Stimulated activated CD8-positive, alpha-beta memory T cell treated with anti-CD3 and anti-CD28 coated beads, Interleukin-7, amount 100 ng/mL, for 1 hour (primary cell): ENCODE measurements around the gene KIN.
"Not testable (repeated sequence)": the region's sequence is repeated elsewhere in the genome, so short reads cannot be mapped to it uniquely, and the experiment has no call there.

Experiments used
- DNase-seq, 2 donors: peaks; one replicate each; pipeline ENCODE4 v3.0.0-alpha.2; 2020; ENCODE audit warnings: low read depth in 2 of 2

The KIN gene, protein sequence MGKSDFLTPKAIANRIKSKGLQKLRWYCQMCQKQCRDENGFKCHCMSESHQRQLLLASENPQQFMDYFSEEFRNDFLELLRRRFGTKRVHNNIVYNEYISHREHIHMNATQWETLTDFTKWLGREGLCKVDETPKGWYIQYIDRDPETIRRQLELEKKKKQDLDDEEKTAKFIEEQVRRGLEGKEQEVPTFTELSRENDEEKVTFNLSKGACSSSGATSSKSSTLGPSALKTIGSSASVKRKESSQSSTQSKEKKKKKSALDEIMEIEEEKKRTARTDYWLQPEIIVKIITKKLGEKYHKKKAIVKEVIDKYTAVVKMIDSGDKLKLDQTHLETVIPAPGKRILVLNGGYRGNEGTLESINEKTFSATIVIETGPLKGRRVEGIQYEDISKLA

DNA sequence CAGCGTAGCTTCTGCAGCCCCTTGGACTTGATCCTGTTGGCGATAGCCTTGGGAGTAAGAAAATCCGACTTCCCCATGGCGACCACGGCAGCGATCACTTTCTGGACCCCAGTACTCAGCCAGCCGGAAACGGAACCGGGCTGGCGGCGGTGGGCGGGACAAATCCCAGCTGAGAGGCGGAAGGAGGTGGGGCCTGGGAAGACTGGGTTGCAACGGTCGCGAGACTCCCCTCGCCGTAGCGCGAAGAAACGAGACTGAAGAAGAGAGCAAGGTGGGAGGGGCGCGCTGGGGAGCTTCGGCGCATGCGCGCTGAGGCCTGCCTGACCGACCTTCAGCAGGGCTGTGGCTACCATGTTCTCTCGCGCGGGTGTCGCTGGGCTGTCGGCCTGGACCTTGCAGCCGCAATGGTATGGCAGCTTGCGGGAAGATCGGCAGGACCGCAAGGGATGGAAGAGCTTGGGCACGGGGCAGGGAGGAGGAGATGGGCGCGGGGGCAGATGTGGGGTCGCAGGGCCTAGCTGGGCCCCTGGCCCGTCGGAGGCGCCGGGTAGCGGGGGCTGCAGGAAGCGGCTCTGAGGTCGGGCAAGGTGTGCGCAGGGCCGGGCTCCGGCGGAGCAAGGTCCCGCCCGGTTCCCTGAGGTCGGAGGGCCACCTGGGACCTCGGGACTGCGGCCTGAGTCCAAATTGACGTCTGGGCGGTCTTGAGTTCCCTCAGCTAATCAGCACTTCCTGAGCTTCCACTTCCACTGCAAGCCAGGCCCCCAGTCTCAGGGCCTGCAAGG is at the start of gene KIN, which contains the start of gene ATP5F1C:
Gene KIN (minus strand): TSS at position 137 of the 782 bp plus-strand sequence. CDS start 60 bp downstream, at position 77.
Gene ATP5F1C (plus strand): TSS at position 321 of the 782 bp plus-strand sequence. CDS start 31 bp downstream, at position 352.
- DNase-seq, result peak; percentile 93 to 94

DNA sequence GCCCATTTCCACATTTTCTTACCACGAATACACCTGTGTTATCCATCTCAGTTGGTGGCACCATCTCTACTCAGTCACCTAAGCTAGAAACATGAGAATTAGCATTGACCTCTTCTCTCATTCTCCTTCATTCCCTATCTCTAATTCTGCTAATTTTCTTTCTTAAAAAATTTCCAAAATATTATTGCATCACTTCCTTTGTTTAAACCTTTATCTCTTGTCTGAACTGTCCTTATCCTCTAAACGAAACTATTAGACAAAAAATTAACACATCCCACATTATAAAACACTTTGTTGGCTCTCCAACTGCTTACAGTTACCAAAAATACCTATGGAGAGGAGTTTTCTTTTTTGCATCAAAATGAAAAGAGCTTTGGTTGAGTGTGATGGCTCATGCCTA is 48.8 kb upstream of the KIN start:
- no peak for DNase-seq

DNA sequence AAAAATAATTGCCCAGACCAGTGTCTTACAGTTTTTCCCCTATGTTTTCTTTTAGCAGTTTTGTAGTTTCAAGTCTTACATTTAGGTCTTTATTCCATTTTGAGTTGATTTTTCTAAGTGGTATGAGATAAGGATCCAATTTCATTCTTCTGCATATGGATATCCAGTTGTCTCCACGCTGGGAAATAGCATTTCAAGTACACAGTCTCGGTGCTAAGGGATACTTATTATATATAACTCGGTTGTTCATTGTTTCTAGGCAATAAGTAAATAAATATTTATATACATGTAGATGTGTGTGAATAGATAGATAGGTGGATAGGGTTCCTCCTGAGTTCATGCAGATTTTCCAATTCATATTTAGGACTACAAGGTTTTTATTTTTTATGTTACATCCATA is 46.5 kb upstream of the KIN start:
- DNase-seq, result no peak

DNA sequence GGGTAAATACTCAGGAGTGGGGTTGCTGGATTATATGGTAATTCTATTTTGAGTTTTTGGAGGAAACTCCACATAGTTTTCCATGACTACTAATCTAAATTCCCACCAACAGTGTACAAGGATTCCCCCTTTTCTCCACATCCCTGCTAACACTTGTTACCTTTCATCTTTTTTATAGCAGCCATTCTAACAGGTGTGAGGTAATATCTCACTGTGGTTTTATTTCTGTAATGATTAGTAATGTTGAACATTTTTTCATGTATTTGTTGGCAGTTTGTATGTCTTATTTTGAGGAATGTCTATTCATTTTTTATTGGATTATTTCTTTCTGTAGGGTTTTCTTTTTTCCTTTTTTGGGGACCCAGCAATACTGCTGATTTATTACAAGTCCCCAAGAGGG is 45.4 kb upstream of the KIN start:
- DNase-seq, result no peak

DNA sequence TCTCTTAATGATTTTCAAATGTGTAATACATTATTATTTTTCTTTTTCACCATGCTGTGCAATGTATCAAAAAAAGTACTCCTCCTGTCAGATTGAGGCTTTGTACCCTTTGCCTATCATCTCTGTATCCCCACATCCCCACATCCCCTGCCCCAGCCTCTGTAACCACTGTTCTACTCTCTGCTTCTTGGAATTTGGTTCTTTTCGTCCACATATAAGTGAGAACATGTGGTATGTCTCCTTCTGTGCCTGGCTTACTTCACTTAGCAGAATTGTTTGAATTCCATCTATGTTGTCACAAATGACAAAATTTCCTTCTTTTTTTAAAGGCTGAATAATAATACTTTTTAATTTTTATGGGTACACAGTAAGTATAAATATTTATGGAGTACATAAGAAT is 44.3 kb upstream of the KIN start:
- DNase-seq, result no peak

DNA sequence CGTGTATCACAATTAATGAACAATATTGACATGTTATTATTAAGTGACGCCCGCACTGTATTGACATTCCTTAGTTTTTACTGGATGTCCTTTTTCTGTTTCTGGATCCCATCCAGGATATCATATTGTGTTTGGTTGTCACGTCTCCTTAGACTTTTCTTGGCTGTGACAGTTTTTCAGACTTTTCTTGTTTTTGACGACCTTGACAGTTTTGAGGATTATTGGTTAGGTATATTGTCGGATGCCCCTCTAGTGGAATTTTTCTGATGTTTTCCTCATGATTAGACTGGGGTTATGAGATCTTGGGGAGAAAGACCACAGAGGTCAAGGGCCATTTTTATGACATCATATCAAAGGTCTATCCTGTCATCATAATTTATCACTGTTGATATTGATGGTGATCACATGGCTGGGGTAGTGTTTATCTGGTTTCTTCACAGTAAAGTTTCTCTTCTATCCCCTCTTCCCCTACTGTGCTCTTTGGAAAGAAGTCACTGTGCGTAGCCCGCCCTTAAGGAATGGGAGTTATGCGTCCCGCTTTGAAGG is 41.6 kb upstream of the KIN start:
- no peak for DNase-seq

DNA sequence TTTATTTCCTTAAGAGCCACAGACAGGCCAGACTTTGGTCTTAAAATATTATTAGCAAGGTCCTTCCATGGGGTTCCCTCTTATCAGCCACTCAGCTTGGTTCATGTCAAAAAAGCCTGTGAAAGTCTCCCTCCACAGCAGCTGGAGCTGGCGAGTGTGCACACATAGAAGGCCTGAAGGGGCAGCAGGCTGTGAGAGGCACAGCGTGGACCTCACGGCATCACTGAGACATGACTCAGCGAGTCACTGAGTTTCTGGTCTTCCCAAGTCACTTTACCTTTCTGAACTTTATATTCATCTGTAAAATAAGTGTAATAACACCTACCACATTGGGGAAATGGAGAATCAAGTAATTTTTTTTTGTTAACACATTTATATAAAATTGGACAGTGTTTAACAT is 39.2 kb upstream of the KIN start:
- no peak for DNase-seq

DNA sequence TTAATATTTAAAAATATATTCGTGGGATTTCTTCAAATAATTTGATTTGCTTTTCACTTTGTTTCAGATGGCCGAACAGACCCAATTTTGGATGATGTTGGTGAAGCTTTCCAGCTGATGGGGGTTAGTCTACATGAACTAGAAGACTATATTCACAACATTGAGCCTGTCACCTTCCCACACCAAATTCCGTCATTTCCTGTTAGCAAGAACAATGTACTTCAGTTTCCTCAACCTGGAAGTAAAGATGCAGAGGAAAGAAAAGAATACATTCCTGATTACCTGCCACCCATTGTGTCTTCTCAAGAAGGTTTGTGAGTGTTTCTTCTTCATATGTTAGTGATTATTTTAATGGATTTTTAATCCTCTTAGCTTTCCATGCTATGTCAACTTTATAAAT is 36.5 kb upstream of the KIN start:
- no peak for DNase-seq

DNA sequence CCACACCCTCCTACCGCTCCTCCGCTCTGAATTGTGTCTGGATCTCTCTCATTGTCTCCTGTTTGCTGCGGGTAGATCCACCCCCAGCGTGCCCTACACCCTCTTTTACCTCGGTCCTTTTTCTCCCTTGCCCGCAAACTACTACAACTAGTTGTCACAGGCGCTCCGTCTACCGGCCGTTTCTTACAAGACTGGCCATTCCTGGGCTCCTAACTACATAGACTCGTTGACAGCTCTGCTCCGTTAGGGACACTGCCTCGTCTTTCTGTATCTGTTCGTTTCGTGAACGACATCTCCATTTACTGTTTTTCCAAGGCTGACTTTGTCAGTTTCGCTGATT is 31.3 kb upstream of the KIN start:
- no peak for DNase-seq

DNA sequence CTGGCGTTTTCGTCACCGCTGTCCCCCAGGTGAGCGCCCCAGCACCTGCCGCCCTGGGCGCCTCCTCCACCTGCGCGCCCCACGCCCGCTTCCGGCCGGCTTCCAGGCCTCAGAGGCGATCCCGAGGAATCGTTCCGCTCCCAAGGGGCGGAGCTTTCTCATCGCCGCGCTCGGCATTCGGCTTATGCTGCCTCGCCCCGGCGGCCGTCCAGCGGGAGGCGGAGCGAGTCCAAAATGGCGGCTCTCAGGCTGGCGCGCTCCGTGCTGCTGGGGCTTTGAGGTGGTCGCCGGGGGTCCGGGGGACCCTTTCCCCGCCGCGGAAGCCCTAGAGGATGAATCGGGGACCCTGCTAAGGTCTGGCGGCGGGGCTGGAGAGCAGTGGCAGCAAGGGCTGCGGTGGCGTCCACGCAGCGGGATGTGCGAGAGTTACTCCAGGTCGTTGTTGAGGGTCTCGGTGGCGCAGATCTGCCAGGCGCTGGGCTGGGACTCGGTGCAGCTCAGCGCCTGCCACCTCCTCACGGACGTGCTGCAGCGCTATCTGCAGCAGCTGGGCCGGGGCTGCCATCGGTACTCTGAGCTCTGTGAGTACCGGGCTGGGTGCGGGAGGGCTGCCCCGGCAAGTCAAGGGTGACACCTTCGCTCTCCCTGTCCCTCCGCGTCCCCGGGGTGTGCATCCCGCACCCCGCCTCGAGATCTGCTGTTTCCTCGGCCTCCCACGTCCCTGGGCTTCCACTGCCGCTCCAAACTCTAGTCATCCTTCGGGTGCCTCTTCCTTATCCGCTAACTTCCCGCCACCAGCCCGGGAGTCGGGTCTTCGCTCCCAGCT is 30.7 kb upstream of the KIN start, which contains the start of gene TAF3:
Gene TAF3 (plus strand): TSS at position 211 of the 826 bp plus-strand sequence. CDS start 205 bp downstream, at position 416.
- peak; percentile 83 to 86 for DNase-seq

DNA sequence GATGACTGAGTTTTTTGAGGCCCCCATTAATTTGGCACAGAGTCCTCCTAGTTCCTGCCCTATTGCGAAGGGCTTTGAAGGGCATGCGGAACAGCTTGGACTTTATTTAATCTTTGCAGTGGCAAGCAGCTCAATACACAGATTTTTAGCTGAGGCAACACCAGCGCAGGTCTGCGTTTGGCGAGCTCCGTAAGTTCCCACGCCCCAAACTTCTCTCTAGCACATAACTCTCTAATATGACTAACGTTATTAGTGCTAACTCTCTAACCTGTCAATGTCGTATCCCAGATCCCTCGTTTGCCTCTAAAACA is 30.1 kb upstream of the KIN start:
- DNase-seq, result no peak

DNA sequence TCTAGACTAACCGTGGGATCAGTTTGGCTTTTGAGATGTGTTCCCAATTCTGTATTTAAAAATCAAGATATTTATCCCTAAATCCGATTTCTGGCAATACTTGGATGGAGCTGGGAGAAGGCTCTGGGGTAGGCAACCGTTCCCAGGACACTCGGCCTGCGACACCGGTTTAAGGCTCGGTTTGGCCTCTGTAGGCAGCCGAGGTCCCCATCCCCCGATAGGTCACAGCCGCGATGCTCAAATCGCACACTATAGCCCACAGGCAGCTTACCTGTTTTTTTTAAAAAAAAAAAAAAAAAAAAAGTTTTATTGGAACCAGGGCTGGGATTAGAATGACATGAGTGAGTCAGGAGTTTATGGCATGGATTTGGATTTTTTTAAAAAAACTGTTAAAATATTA is 29.8 kb upstream of the KIN start:
- DNase-seq, result no peak

DNA sequence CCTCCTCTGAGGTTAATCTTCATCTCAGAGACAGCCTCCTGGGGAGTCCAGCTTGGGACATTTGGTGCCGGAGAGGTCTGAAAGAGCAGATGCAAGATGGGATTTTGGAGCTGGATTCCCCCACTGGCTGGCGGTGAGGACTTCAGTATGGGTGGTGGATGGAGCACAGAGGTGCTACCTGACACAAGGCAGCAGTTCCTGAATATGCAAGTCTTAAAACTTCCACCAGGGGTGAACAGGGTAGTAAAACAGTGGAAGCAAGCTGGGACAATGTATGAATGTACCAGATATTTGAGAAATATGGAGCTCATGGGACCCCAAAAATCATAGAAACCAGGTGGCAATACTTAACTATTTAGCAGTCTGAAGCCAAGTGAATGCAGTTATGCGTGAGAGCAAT is 25.7 kb upstream of the KIN start:
- DNase-seq, result no peak

DNA sequence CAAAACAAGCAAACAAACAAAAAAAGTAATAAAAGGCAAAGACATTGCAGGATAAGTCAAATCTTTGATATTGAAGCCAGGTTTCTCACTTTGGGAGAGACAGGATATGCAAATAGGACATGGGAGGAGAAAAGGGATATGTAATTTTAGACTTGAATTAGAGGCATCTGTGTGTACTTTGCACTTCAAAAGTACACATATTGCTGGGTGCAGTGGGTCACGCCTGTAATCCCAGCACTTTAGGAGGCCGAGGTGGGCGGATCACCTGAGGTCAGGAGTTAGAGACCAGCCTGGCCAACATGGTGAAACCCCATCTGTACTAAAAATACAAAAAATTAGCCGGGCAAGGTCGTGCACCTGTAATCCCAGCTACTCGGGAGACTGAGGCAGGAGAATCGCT is 23.9 kb upstream of the KIN start:
- not testable (repeated sequence) for DNase-seq

DNA sequence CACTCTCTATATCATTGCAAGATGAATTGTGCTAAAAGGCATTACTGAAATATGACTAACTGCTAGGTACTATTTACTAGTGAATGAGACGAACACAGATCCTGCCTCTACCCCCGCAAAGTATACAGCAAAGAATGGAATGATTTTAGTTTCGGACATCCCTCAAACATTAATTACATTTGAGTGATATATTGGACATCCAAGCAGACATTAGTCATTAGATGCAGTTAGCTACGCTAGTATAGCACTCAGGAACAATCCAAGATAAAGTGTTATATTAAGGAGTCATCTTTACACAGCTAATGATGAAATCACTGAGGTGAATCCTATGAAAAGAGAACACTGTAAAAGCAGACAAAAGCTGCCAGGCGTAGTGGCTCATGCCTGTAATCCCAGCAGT is 23.2 kb upstream of the KIN start:
- no peak for DNase-seq

DNA sequence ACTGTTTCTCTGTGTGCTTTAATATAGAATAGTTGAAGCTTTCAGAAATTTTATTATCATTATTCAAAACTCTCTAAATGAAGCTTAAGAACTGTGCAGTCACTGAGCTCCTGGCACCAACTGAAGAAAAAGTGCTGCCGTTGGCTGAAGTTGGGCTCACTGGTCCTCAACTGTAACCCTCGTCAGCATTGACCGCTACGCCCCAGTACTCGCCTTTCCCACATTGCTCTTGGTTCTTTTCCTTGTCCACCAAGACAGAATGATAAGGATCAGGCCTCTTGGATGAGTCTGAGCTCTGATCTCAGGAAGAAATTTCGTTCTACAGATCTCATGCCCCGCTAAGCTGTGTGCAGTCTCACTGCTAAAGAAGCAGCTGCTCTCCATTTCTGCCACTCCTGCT is 22.6 kb upstream of the KIN start:
- DNase-seq, result no peak

DNA sequence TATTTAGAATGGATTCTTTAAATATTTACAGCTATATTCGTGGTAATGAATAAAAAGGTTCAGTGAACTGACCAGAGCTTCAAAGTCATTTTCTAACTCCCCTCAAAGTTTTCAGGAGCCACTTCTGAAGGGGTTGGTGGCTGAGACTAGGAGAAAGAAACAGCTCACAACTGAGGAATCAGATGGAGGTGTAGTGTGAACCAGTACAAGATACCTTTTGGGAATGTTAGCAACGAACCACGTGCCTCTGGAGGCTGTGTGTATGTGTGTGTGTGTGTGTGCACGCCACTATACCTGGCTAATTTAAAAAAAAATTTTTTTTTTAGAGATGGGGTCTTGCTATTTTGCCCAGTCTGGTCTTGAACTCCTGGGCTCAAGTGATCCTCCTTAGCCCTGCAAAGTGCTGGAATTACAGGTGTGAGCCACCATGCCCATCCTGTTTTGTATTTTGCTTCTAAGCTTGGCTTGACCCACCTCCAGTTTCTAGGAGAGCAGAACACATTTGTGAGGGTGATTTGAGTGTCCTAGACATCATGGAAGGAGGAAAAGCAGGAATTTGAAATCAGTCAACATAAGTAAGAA is 21.0 kb upstream of the KIN start:
- no peak for DNase-seq

DNA sequence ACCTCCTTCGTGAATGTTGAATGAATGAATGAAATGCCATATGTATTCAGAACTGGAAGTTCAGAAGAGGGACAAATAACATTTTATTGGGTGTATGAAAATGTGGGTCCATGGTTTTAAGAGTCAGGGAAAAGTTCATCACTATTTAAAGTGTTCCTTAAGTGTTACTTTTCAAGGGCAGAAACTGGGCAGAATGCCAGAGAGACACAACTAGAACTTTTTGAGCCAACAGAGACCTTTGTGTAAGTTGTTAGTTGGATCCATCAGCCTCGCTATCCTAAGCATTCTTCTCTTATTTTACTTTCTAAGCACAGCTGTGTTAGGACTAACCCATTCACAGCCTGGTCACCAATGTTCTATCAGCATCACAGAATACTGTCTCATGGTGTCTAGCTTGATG is 16.9 kb upstream of the KIN start:
- DNase-seq, result no peak

DNA sequence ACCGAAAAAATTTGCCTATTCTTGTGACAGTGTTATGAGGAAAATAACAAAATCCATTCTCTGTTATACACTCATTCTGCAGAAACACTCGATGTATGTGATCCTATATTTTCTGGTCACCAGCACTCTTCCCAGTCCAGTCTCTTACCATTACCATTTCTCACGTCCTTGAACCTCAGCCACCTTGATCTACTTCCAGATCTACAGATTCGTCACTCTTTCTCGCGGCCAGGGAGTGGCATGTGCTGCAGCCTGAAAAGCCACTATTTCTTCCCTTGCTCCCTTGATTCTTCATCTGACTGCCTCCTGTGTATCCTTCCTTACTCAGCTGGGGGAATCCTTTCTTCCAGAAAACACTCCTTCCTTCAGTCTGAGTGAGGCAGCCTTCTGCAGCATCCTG is 16.4 kb upstream of the KIN start:
- no peak for DNase-seq

DNA sequence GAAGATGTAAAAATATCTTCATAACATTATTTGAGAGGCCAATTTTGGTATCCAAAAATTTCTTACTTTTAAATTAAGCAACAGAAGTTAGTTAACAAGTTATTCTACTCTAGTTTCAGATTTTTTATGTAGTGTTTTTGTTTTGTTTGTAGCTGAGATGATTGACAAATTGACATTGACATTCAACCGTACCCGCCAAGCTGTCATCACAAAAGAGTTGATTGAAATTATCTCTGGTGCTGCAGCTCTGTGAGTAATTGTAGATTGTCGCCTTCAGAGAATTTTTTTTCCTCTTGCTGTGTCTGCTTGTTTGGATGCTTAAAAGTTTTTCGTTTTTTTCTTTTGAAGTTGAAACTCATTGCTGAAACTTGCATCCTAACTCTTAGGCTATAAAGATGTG is 14.8 kb upstream of the KIN start:
- no peak for DNase-seq

DNA sequence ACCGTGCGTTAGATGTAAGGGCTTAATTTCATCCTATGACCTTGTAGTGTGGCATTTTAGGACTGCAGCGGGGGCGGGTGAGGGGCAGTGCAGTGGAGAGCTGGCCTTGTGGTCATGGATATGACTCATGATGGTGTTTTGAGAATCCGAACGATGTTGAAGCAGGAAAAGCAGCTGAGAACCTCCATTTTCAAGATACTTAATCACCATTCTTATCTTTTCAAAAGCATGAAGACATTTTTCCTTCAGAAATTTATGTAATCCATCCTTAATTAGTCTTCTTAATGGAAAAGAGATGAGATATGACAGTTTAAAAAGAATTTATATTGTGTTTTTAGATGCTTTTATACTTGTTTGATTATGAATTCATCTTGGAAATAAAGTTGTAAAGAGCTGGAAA is 9.8 kb upstream of the KIN start:
- DNase-seq, result no peak

DNA sequence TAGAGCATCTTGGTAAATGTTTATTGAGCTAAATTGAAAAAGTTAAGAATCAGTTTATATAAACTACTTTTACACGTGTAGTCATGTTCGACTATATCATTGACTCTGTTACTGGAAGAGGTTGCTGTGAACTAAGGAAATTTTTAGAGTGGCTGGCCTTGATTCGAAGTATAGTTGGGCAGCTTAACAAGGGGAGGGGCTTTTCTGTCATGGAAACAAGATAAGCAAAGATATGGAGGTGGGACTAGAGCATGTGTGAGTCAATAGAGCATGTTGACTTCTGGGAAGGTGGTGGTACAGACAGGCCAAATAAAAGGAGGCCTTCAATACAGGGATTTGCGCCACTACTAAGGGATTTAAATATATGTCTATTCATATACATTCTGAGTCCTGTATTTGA is 7.8 kb upstream of the KIN start:
- no peak for DNase-seq
